Keratinocyte (primary cell): ENCODE data around the gene QRICH1. TPM values are rescaled to one million over a fixed set of nuclear protein-coding genes. Genes with fewer than 3 reads are reported as not detected.

ENCODE experiments used
- DNase-seq: peaks from one replicate; pipeline ENCODE4 v3.0.0-alpha.2; 2011; ENCODE audit warnings: low read depth, missing footprints, low spot score
- FAIRE-seq: peaks from 2 replicates; lab custom pipeline; 2011; peaks lifted over from hg19 to GRCh38; lab: Jason Lieb, UNC
- H2AFZ ChIP-seq: 2 replicates; pipeline ENCODE4 v1.6.0; 2012; ENCODE audit warnings: low read length, control low read depth, inconsistent platforms; ENCODE audit not compliant: control insufficient read depth
- H3K27ac ChIP-seq: 2 replicates; pipeline ENCODE4 v1.5.1; 2011; ENCODE audit warnings: low read length; ENCODE audit not compliant: control insufficient read depth, insufficient read depth
- H3K27me3 ChIP-seq: 3 replicates; pipeline ENCODE4 v1.6.0; 2011; ENCODE audit warnings: low read length; ENCODE audit not compliant: control insufficient read depth, insufficient read depth; ENCODE audit errors: extremely low read depth
- H3K36me3 ChIP-seq, 2 experiments: 2 replicates in 1 of 2; 3 replicates in 1 of 2; pipeline ENCODE4 v1.5.1; 2011; ENCODE audit warnings: low read length in 2 of 2, mild to moderate bottlenecking in 1 of 2; ENCODE audit not compliant: control insufficient read depth in 2 of 2, insufficient read depth in 2 of 2; ENCODE audit errors: extremely low read depth in 1 of 2
- H3K4me1 ChIP-seq: 3 replicates; pipeline ENCODE4 v1.5.1; 2011; ENCODE audit warnings: low read length; ENCODE audit not compliant: control insufficient read depth, insufficient read depth; ENCODE audit errors: extremely low read depth
- H3K4me2 ChIP-seq: 3 replicates; pipeline ENCODE4 v1.6.0; 2011; ENCODE audit warnings: low read depth, low read length; ENCODE audit not compliant: control insufficient read depth, insufficient read depth; ENCODE audit errors: extremely low read depth
- H3K4me3 ChIP-seq, 3 experiments: fragments of 200-600 bp in 1 of 3; sonication (generic) in 1 of 3; 2 replicates in 2 of 3; 3 replicates in 1 of 3; pipeline ENCODE4 v1.5.1; 2011 to 2016; ENCODE audit warnings: low read length in 3 of 3, mild to moderate bottlenecking in 3 of 3, control low read depth in 2 of 3, inconsistent platforms in 1 of 3, low read depth in 1 of 3, mixed read lengths in 1 of 3, mixed run types in 1 of 3, moderate library complexity in 1 of 3; ENCODE audit not compliant: control insufficient read depth in 2 of 3, insufficient read depth in 2 of 3; ENCODE audit errors: extremely low read depth in 1 of 3
- H3K79me2 ChIP-seq: 2 replicates; pipeline ENCODE4 v1.6.0; 2012; ENCODE audit warnings: low read length; ENCODE audit not compliant: control insufficient read depth, insufficient read depth
- H3K9ac ChIP-seq: 3 replicates; pipeline ENCODE4 v1.6.0; 2011; ENCODE audit warnings: low read length; ENCODE audit not compliant: control insufficient read depth, insufficient read depth; ENCODE audit errors: extremely low read depth
- H3K9me1 ChIP-seq: 3 replicates; pipeline ENCODE4 v1.6.0; 2011; ENCODE audit warnings: low read length; ENCODE audit not compliant: control insufficient read depth, insufficient read depth; ENCODE audit errors: extremely low read depth
- H3K9me3 ChIP-seq: 2 replicates; pipeline ENCODE4 v1.5.1; 2012; ENCODE audit warnings: low read depth, low read length; ENCODE audit not compliant: control insufficient read depth
- H4K20me1 ChIP-seq: 3 replicates; pipeline ENCODE4 v1.6.0; 2011; ENCODE audit warnings: low read length; ENCODE audit not compliant: control insufficient read depth, insufficient read depth; ENCODE audit errors: extremely low read depth
- EZH2 ChIP-seq: IDR thresholded peaks from one replicate; pipeline ENCODE4 v1.6.1; 2012; ENCODE audit warnings: inconsistent platforms, mild to moderate bottlenecking, low read length, moderate library complexity
- dilution Hi-C: fragments of 300-500 bp; cut with MboI; formaldehyde crosslinking; loops from one replicate; pipeline ENCODE4 v1.7.0; 2020; ENCODE audit warnings: low sequenced_read_pairs; ENCODE audit not compliant: extremely low pct_ligation_motif_present
- polyA plus RNA-seq, 5 experiments: library from polyadenylated mRNA; depleted of rRNA in 3 of 5; stranded (reverse) in 3 of 5; stranded (forward) in 1 of 5; unstranded in 1 of 5; fragments of >200 nt; gene quantifications; 1 replicate in 1 of 5; 2 replicates in 3 of 5; 3 replicates in 1 of 5; pipeline versions ENCODE4 v1.2.1 to v1.2.3, GENCODE V29; 2011 to 2012; ENCODE audit warnings: missing spikeins in 2 of 5, low read depth in 1 of 5, low replicate concordance in 1 of 5
- TF ChIP-seq, protein P1 (sequence below), 3 experiments: IDR thresholded peaks in 1 of 3; conservative IDR thresholded peaks in 1 of 3; optimal IDR thresholded peaks in 1 of 3; 2 replicates in 2 of 3; 3 replicates in 1 of 3; pipeline versions ENCODE3 to v1.5.1; 2011; ENCODE audit warnings: low read length in 3 of 3, mild to moderate bottlenecking in 3 of 3, moderate library complexity in 2 of 3, control low read depth in 1 of 3, inconsistent platforms in 1 of 3; ENCODE audit not compliant: insufficient read depth in 2 of 3; ENCODE audit errors: extremely low read depth in 1 of 3

QRICH1 gene
- polyA plus RNA-seq, 1 donor (not counting 4 experiments of a cell fraction or from before 2014, with no cell fraction given): 60.4 TPM

DNA sequence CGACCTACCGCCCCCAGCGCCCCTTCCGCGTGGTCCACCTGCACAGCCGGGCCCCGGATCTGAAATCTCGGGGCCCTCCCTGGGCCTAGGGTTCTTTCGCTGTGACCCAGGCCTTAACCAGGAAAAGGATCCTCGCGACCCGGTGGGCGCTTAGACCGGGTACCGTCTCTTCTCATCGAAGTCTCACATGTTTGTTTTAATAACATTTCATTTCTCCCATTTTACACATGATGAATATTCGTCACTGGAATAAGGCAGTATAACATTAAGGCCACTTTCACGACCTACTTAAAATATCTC is 75.2 kb downstream of the QRICH1 start:
- no peak for DNase-seq
- Histone ChIP-seq H3K27me3 (no peaks in the 10 kb centered on the region), H3K79me2 (peaks cover 36% of the 10 kb centered on the region), H3K4me2 (peak overlapping the region; percentile 99), H3K36me3 (peaks cover 15 to 30% of the 10 kb centered on the region in 2 experiments), H4K20me1 (peaks cover 14% of the 10 kb centered on the region), H3K9me1 (peaks cover 3% of the 10 kb centered on the region), H3K27ac (peak overlapping the region; percentile 63), H3K9me3 (no peaks in the 10 kb centered on the region), H3K4me3 (peak overlapping the region; percentile 53 to 86 (median 82)), H2AFZ (peak overlapping the region; percentile 79), H3K4me1 (peaks cover 31% of the 10 kb centered on the region), H3K9ac (peak overlapping the region; percentile 78)
- dilution Hi-C loops: no loop called here
- no peak for FAIRE-seq
- TF ChIP-seq EZH2: no peak
- TF ChIP-seq, protein P1, sequence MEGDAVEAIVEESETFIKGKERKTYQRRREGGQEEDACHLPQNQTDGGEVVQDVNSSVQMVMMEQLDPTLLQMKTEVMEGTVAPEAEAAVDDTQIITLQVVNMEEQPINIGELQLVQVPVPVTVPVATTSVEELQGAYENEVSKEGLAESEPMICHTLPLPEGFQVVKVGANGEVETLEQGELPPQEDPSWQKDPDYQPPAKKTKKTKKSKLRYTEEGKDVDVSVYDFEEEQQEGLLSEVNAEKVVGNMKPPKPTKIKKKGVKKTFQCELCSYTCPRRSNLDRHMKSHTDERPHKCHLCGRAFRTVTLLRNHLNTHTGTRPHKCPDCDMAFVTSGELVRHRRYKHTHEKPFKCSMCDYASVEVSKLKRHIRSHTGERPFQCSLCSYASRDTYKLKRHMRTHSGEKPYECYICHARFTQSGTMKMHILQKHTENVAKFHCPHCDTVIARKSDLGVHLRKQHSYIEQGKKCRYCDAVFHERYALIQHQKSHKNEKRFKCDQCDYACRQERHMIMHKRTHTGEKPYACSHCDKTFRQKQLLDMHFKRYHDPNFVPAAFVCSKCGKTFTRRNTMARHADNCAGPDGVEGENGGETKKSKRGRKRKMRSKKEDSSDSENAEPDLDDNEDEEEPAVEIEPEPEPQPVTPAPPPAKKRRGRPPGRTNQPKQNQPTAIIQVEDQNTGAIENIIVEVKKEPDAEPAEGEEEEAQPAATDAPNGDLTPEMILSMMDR (optimal IDR thresholded peaks at IDR 0.05 in 1 of 3, IDR thresholded peaks at IDR 0.05 in 1 of 3, conservative IDR thresholded peaks at IDR 0.05 in 1 of 3; ENCODE audit: extremely low read depth in 1 of 3, insufficient read depth in 2 of 3, low read length in 3 of 3): no peak

DNA sequence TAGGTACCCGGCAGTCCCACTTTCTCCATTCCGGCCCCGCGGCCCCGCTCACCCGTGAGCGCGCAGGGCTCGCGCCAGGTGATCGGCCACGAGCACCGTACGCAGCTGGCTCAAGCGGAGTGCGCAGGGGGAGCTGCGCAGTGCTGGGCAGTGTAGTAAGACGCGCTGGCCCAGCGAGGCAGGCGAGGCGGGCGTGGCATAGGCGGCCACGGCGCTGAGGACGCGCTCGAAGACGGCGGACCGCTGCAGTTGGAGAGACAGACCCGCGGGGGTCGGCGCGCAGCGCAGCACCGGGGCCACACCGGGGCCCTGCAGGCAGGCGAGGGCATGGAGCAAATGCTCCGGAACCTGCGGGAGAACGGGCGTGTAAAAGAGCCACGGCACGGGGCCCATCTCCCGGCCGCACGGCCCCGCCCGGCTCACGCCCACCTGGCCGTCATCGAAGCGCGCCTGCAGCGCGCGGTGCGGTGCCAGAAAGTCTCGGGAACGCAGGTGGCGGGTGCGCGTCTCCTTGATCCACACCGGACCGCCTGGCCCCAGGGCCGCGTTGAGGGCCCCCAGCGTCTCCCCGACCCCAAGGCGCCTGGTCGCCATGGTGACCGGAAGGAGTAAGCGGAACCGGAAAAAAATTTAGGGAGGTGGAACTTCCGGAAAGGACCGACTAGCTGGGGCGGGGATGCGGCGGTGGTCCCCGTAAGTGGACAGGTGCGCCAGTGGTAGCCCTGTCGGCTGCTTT is 75.7 kb downstream of the QRICH1 start, which contains the start of gene DALRD3:
TSS of gene DALRD3 (minus strand) at position 610 of the 736 bp plus-strand sequence. CDS start at position 594, 16 bp downstream.
- Histone ChIP-seq H3K4me3 (peak within 1 kb of the TSS; percentile 53 to 86 (median 82)), H2AFZ (peak within 1 kb of the TSS; percentile 79), H3K4me2 (peak within 1 kb of the TSS; percentile 99), H3K9ac (peak within 1 kb of the TSS; percentile 78), H3K36me3 (peaks cover 15 to 35% of the 10 kb centered on the region in 2 experiments), H4K20me1 (peaks cover 19% of the 10 kb centered on the region), H3K27ac (peak within 1 kb of the TSS; percentile 63), H3K4me1 (peaks cover 31% of the 10 kb centered on the region), H3K27me3 (no peaks in the 10 kb centered on the region), H3K79me2 (peaks cover 38% of the 10 kb centered on the region), H3K9me3 (no peaks in the 10 kb centered on the region), H3K9me1 (peaks cover 3% of the 10 kb centered on the region)
- TF ChIP-seq, protein P1 (optimal IDR thresholded peaks at IDR 0.05 in 1 of 3, IDR thresholded peaks at IDR 0.05 in 1 of 3, conservative IDR thresholded peaks at IDR 0.05 in 1 of 3; ENCODE audit: extremely low read depth in 1 of 3, insufficient read depth in 2 of 3, low read length in 3 of 3): no peak
- TF ChIP-seq EZH2: no peak
- FAIRE-seq: no peak
- dilution Hi-C loops: no loop called here
- DNase-seq: no peak
